Right ventricle myocardium inferior (tissue), 1 donor: ENCODE data around the gene KIRREL1. TPM values are rescaled to one million over a fixed set of nuclear protein-coding genes. Genes with fewer than 3 reads are reported as not detected.

Experiments used
- ATAC-seq: fragments of 200-7000 bp; cut with Tn5 transposase; one replicate; pipeline ENCODE4 v1.9.1; 2020; ENCODE audit warnings: mild to moderate bottlenecking, moderate library complexity
- DNase-seq: peaks from one replicate; pipeline ENCODE4 v3.0.0; 2021; ENCODE audit errors: missing footprints
- intact Hi-C: fragments of 100-400 bp; cut with DNase I; formaldehyde crosslinking; loops from one replicate; pipeline ENCODE4 v1.11.0; 2022
- long read RNA-seq: library from polyadenylated mRNA; unstranded; transcript quantifications from one replicate; pipeline ENCODE4 v2.0.0, GENCODE V29; 2021
- total RNA-seq: library from RNA; stranded (reverse); fragmentation: NEBNext Ultra II Directional; extraction: Animal tissue kit (Norgen Biotek cat#: 25700); gene quantifications from one replicate; pipeline ENCODE4 v1.2.1, GENCODE V29; 2021
- donor health status: DM: no; HTN: yes; CAD: no; lungs with severe emphysema.

Gene KIRREL1
- total RNA-seq, result 11.3 TPM
- long read RNA-seq, partial matches to known transcripts, result 0 of 2 reads
- long read RNA-seq, other reads (novel, unspliced or antisense), result 2 of 2 reads

DNA sequence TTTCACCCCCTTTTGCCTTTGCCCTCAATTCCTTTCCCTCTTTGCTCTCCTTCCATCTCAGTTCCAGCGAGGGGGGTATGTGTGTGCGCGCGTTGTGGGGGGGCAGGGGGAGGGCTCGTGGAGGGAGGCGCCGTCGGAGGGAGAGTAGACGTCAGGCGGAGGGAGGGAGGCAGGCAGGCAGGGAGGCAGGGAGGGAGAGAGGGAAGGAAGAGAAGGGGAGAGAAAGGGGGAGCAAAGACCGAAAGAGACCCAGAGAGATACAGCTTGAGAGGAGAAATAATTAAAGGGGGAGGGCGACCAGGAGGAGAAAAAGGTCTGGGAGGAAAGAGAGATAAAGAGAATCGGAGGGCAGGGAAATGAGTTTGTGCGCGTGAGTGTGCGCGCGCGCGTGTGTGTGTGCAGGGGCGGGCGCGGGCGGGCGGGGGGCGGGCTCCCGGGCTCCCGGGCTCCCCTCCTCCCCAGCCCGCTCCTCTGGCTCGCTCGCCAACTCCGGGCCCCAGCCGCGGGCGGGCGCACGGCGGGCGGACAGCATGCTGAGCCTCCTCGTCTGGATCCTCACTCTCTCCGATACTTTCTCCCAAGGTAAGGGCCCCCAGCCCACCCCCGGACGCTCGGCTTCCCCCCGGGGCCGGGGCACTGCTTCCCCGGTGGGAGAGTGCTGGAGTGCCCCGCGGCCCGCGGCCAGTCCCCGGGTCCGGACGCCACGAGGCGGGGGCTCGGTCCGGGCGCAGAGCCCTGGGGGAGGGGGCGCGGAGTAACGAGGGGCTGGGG lies at the start of gene KIRREL1:
Gene KIRREL1, plus strand, starts transcription at position 499 of the 771 bp plus-strand sequence. Its CDS starts 32 bp downstream, at position 531.
- peak; percentile 79 for ATAC-seq
- intact Hi-C loops, result loop anchor here (2.0 kb wide), 1 partner anchor 131 kb away; no protein-coding TSS in a partner anchor

DNA sequence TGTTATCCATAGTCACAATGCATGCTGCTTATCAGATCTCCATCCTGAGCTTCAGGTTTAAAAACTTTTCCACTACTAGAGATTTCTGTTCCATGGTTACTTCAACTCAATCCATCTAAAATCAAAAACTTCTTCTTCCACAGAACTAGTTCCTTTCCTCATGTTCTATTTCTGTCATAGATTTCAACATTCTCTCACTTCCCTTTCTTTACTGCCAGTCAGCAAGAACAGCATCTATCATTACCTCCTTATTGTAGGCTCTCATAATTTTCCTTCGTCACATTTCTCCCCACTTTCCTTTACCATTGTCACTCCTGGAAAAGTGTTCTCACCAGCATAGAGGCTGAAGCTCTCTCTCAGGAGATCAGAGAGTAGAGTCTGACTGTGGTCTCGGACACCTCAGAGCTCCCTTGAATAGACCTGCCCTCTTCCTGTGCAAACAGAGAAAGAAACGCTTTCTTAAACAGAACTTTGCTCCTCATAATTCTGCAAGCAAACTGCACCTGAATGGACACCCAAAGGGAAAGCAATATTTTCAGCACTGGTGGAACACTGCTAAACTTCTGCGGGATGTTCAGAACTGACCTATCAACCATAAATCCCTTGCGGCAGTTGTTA lies 48.7 kb upstream of the KIRREL1 start:
- intact Hi-C loops, result no loop called here
- ATAC-seq (no peak), DNase-seq (no peak)

More for the DNA sequence above, at the start of gene KIRREL1:
- no peak for DNase-seq

DNA sequence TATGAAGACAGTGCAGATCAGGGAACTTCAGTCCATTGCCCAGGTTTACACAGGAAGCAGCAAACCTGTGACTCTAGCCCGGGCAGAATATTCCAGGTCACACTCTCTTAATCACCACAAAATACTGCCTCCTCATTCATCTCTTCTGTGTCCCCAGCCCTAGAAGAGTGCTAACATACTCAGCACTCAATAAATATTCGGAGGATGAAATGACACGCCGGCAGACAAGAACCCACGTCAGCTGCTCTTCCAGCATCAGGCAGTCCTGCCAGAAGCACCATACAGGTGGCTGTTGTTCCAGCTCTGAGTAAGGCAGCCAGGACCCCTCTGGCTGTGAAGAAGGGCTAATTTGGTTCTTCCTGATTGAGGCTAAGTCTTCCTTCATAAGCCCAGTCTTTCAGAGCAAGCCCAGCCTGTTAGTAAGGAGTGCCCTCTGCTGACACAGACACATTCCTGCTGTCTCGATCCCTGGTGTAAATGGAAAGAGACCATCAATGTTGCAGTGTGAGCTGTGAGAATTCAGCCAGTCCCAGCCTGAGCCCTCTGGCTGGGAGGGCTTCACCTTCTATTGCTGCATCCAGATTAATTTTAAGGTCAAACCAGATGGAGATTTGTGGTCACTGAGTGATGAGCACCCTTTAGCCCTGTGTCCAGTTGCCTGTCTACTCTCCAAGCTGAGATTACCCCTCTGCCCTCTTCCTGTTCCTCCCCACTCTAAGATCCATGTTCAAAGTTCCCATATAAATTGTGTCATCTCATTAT lies 45.0 kb upstream of the KIRREL1 start:
- ATAC-seq, result peak; percentile 90
- intact Hi-C loops, result loop anchor here (1.0 kb wide), 1 partner anchor 70 kb away; no protein-coding TSS in a partner anchor
- DNase-seq, result no peak

DNA sequence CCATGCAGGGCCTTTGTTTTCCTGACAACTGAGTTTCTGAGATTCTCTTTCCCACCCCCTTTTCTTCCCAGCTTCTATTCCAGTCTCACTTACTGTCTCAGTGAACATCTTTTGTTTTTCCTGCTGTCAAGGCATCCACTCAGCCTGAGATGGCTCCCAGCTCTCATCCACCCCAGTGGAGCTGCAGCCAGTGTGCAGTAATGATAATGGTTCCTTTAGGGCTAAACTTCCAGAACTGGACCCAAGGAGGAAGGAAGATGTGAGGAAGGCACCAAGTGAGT lies 44.4 kb upstream of the KIRREL1 start:
- DNase-seq (no peak), ATAC-seq (no peak)
- intact Hi-C loops, result no loop called here

DNA sequence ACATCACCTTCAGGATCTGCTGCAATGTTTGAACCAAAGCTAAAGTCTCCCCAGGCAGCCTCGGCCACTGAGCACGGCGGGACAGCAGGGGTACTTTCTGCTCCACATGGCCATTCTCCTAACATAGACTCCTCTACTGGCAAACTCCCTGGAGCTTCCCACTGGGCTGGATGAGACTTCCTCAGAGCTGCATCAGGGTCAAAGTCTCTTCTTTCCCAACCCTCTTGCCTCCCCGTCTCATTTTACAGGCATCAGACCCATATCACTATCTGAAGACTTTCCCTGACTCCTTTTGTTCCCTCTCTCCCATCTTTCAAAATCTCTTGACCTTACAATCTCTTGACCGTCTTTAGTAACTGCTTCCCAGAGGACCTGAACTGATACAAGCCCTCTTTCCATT lies 42.2 kb upstream of the KIRREL1 start:
- DNase-seq (no peak), ATAC-seq (no peak)
- intact Hi-C loops, result loop anchor here (5.0 kb wide), 1 partner anchor 374 kb away; no protein-coding TSS in a partner anchor

DNA sequence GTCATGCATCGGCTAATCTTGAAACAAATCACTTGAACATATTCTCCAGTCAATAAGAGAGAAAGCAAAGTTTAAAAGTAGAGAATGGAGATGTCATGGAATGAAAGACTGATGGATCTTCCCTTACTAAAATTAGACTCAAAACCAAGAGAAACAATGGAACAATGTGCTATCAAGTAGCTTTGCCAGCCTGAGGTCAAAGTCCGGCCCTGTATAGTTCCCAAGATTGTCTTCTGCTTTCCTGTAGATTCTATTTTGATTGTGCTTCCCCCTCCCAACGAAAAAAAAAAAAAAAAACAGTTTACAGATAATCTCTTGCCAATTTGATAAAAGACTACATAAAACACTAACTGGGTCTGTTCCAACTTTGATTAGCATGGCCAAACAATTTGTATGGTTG lies 40.8 kb upstream of the KIRREL1 start:
- DNase-seq, result no peak
- intact Hi-C loops, result loop anchor here (5.0 kb wide), 1 partner anchor 375 kb away; no protein-coding TSS in a partner anchor
- ATAC-seq, result no peak

DNA sequence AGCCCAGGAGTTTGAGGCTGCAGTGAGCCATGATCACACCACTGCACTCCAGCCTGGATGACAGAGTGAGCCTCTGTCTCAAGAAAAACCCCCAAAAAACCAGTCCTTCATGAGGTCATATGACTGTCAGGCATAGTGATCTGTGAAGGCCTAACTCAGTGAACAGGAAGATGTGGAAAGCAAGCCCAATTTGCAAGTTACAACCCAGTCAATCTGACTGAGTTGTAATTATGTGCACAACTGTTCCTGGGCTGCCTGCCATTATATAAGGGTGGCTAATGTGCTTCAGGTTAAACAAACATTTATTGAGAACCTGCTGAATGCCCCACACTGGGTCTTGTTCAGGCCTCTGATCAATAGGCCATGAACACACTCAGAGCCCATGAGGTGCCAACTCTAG lies 38.2 kb upstream of the KIRREL1 start:
- ATAC-seq, result no peak
- no peak for DNase-seq
- intact Hi-C loops, result no loop called here

DNA sequence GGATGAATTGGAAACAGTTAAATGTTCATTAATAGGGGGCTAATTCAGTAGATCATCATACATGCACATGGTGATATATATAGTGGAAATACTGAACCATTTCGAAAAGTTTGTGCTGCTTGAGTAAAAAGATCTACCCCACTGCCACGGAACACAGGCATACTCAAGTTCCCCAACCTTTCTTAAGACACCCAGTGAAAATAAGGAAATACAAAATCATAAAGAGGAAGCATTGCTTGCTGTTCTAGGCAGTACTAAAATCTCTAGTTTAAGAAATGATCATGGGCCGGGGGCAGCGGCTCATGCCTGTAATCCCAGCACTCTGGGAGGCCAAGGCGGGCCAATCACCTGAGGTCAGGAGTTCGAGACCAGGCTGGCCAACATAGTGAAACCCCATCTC lies 37.6 kb upstream of the KIRREL1 start:
- DNase-seq (no peak), ATAC-seq (no peak)
- intact Hi-C loops, result no loop called here

DNA sequence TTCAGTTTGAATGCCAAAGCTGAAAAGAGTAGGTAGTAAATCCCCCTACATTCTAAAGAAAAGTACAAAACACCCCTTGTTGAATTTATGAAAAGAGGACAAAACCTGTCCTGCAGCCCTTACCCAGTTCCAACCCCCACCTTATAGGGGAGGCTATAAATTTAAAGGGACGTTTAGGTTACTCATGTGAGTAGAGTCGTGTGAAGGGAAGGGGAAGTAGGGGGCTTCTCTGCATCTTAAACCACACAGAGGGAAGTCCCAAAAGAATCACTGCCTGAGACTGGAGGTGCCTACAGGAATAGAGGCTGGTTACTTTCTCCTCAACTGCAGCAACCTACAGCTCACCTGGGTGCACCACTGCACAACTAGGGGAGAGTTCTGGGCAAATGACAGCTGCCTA lies 36.7 kb upstream of the KIRREL1 start:
- intact Hi-C loops, result no loop called here
- no peak for ATAC-seq
- no peak for DNase-seq

DNA sequence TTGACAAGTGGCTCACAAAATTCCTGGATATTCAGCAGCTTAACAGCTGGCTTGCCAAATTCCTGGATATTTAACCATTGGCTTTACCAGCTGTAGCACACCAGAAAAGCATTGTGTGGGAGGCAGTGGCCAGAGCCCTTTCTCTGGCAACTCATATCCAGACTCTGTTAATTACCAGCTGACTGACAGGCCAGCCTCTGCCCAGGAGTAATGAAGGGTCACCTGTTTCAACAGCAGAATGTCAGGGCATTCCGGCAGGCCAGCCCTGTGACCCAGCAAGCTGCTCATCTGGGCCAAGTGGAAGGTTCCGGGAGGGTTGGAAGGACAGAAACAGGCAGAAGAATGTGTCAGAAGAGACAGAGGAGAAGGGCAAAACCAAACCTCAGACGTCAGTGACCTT lies 35.2 kb upstream of the KIRREL1 start:
- intact Hi-C loops, result no loop called here
- DNase-seq (no peak), ATAC-seq (no peak)

DNA sequence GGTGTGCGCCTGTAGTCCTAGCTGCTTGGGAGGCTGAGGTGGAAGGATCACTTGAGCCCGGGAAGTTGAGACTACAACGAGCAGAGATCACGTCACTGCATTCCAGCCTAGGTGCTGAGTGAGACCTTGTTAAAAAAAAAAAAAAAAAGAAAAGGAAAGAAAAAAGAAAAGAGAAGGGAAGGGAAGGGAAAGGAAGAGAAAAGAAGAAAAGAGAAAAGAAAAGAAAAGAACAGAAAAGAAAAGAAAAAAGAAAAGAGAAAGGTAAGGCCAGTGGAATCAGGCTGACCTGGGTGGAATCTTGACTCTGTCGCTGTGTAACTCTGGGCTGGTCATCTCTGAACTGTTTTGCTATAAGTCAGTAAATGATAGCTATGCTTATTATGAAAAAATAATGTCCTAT lies 33.7 kb upstream of the KIRREL1 start:
- intact Hi-C loops, result loop anchor here (5.0 to 10.0 kb wide), 2 partner anchors 128 to 565 kb away; no protein-coding TSS in a partner anchor
- no peak for ATAC-seq
- no peak for DNase-seq

DNA sequence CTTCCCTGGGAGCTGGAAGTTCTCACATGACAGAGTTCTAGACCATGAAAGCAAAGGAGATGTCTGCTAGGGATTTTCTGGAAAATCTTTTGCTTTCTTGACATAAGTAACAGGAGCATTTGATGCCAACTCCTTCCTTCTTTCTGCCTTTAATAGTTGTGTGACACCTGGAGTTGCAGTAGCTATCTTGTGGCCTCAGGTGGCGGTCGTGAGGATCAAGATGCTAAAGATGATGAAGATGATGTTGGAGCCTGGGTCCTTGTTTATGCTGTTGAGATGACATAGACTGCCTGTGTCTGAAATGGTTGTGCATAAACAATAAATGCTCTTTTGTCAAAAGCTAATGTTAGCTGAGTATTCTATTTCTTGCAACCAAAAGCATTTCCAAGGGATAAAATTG lies 32.7 kb upstream of the KIRREL1 start:
- intact Hi-C loops, result loop anchor here (5.0 to 10.0 kb wide), 2 partner anchors 127 to 564 kb away; no protein-coding TSS in a partner anchor
- ATAC-seq (no peak), DNase-seq (no peak)

DNA sequence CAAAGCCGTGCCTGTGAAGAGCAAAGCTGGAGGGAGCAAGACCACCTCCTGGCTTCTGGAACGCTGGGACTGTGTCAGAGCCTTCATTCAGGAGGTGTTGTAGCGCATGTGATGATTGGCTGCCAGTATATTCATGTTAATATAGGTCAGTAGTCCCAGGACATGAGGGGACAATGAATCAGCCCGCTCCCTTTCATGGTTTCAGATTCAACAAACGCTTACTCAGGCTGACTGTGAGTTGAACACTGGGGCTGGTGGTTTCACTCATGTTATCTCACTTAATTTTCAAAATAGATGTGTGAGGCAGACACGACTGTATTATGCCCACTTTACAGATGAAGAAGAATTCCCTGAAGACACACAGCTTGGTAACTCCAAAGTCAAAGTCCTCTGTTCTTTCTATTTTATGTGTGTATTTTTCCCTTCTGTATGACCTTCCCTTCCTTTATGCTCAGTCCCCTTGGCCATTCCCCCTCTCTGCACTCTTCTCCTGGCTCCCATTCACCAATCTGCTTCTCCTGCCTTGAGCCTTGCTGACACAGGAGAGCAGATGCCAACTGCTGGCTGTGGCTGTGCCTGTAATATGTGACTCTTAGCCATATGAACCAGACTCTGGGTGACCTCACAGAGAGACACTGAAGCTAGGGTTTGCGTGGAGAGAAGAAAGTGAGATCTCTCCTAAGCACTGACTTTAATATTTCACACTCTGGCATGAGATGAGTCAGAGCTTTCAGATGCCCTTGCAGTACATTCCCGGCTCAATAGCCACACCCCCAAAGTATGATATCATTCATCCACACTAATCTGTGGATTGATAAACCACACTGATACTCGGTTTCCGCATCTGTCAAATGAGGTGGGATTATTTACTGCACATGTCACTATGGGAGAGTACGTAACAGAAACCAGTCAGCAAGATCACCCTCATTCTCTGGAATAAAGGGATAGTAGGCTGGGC lies 31.4 kb upstream of the KIRREL1 start:
- no peak for DNase-seq
- intact Hi-C loops, result loop anchor here (5.0 to 10.0 kb wide), 2 partner anchors 125 to 563 kb away; no protein-coding TSS in a partner anchor
- ATAC-seq, result no peak

DNA sequence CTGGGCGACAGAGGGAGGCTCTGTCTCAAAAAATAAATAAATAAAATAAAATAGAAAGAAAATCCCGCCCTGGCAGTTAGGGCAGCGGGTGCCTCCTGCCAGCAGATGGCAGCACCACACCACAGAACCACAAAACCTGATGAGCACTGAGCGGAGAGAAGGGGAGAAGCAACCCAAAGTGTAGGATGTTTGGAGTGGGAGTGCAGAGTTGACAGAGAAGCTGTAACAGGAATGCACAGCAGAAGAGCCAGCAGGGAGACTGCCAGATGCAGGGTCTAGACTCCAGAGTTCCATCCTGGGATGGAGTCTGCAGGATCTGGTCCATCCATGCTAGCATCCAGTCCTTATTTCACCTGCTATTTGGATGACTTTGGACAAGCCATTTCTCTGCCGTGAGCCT lies 29.7 kb upstream of the KIRREL1 start:
- ATAC-seq (peak; percentile 81), DNase-seq (peak; percentile 70)
- intact Hi-C loops, result loop anchor here (5.0 to 10.0 kb wide), 2 partner anchors 124 to 561 kb away; no protein-coding TSS in a partner anchor

DNA sequence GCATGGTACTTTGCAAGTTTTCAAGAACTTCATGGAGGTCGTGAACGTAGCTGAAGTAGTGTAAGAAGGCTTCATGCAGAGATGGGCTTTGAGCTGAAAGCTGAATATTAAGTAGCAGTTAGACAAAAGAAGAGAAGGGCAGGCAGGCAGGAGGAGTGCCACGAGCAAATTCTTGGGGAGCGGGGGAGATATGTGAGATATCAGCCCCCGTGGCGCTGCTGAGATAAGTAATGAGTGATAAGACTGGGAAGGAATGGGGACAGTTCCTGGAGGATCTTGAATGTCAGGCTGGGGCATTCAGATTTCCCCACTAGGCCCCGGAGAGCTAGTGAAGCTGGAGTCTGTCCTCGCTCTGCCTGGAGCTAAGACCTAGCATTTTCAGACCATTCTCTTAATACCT lies 27.9 kb upstream of the KIRREL1 start:
- intact Hi-C loops, result loop anchor here (5.0 to 10.0 kb wide), 2 partner anchors 559 to 1032 kb away; no protein-coding TSS in a partner anchor
- DNase-seq (no peak), ATAC-seq (no peak)

DNA sequence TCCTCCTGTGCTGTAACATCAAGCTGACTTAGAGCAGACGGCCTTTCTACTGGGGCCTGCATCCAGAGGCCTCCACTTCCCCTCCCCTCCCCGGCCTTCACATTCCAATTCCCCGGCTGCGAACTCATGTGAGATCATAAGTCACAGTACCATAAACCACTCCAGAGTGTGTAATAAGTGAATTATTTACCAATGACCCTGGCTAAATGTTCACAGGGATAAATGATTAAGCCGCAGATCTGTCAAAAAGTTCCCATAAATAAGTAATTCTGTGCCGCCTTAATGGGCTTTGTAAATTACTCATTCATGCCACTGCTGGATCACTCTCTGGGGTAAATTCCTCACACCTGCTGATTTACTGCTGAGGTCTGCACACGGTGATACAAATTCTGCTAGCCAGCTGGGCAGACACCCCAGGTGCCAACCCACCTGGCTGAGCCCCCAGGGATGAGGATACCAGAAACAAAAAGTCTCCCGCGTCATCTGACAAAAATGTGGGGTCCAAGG lies 27.4 kb upstream of the KIRREL1 start:
- intact Hi-C loops, result loop anchor here (5.0 to 10.0 kb wide), 2 partner anchors 559 to 1031 kb away; no protein-coding TSS in a partner anchor
- no peak for DNase-seq
- no peak for ATAC-seq

DNA sequence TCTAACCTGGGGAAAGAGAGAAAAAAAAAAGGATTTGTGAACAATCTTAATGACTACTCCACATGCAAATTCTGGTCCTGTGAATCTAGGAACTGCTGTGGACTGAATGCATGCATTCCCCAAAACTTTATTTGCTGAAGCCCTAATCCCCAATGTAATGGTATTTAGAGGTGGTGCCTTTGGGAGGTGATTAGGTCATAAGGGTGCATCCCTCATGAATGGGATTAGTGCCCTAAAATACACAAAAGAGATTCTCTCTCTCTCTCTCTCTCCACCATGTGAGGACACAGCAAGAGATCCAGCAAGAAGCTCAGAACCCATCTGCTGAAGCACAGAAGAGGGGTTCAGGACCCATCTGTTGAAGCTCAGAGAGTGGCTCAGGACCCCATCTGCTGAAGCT lies 26.2 kb upstream of the KIRREL1 start:
- intact Hi-C loops, result loop anchor here (5.0 to 10.0 kb wide), 2 partner anchors 558 to 1030 kb away; no protein-coding TSS in a partner anchor

DNA sequence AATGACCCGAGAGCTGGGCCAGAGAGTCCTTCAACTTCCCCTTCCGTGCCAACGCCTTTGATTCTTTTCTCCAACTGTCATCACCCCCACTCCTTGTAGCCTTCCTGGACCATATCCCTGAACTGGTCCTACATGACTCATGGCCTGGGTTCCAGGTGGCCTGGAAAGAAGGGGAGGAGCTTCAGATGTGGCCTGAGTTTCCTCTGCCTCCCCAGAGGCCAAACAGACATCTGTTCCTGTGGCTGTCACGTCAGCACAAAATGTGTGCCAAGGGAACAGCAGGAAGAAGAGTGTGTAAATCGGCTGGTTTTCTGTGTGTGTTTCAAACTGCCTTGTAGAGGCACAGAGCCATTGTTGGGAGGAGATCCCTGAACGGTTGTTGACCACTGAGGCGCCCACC lies 24.9 kb upstream of the KIRREL1 start:
- no peak for ATAC-seq
- DNase-seq, result no peak
- intact Hi-C loops, result loop anchor here (2.0 to 10.0 kb wide), 3 partner anchors 156 to 1029 kb away; no protein-coding TSS in a partner anchor

More for the DNA sequence above, 26.2 kb upstream of the KIRREL1 start:
- ATAC-seq (no peak), DNase-seq (no peak)
